H9 (cell line): Measurements from ENCODE around the gene TOR3A. TPM values are rescaled to one million over a fixed set of nuclear protein-coding genes. Genes with fewer than 3 reads are reported as not detected.

Experiments
- DNase-seq: peaks from one replicate; pipeline ENCODE4 v3.0.0-alpha.2; 2017
- H2AFZ ChIP-seq: one replicate; pipeline ENCODE4 v1.6.1; 2013; ENCODE audit warnings: mild to moderate bottlenecking, low read length, control low read depth, moderate library complexity
- H2AK5ac ChIP-seq: 2 replicates; pipeline ENCODE4 v1.6.1; 2013; ENCODE audit warnings: low read length, control low read depth, mixed read lengths; ENCODE audit not compliant: insufficient read length
- H2BK120ac ChIP-seq: one replicate; pipeline ENCODE4 v1.6.1; 2013; ENCODE audit warnings: low read depth, mild to moderate bottlenecking, low read length, control low read depth, inconsistent platforms; ENCODE audit not compliant: poor library complexity, severe bottlenecking
- H2BK12ac ChIP-seq: 2 replicates; pipeline ENCODE4 v1.6.1; 2013; ENCODE audit warnings: low read length, control low read depth, mixed read lengths, low read depth; ENCODE audit not compliant: insufficient read length
- H2BK15ac ChIP-seq: 2 replicates; pipeline ENCODE4 v1.6.1; 2013; ENCODE audit warnings: low read depth, low read length, control low read depth
- H2BK20ac ChIP-seq: one replicate; pipeline ENCODE4 v1.6.1; 2013; ENCODE audit warnings: low read depth, mild to moderate bottlenecking, low read length, control low read depth, inconsistent platforms; ENCODE audit not compliant: poor library complexity, severe bottlenecking
- H2BK5ac ChIP-seq: 2 replicates; pipeline ENCODE4 v1.6.1; 2013; ENCODE audit warnings: low read length, control low read depth, mixed read lengths; ENCODE audit not compliant: insufficient read length
- H3K14ac ChIP-seq: 2 replicates; pipeline ENCODE4 v1.6.1; 2013; ENCODE audit warnings: low read length, control low read depth; ENCODE audit not compliant: insufficient read depth
- H3K18ac ChIP-seq: 2 replicates; pipeline ENCODE4 v1.6.1; 2013; ENCODE audit warnings: low read depth, mild to moderate bottlenecking, mixed read lengths, low read length, control low read depth; ENCODE audit not compliant: insufficient read length
- H3K23ac ChIP-seq: 2 replicates; pipeline ENCODE4 v1.6.1; 2013; ENCODE audit warnings: low read length, control low read depth, mixed read lengths, low read depth; ENCODE audit not compliant: insufficient read length
- H3K23me2 ChIP-seq: 2 replicates; pipeline ENCODE4 v1.6.1; 2013; ENCODE audit warnings: low read depth, mild to moderate bottlenecking, mixed read lengths, low read length, control low read depth; ENCODE audit not compliant: insufficient read length, poor library complexity, severe bottlenecking
- H3K27ac ChIP-seq: 2 replicates; pipeline ENCODE4 v1.5.1; 2013; ENCODE audit warnings: low read length, control low read depth, mixed read lengths, low read depth; ENCODE audit not compliant: insufficient read length
- H3K27me3 ChIP-seq: 2 replicates; pipeline ENCODE4 v1.6.1; 2013; ENCODE audit warnings: low read length, control low read depth, inconsistent platforms; ENCODE audit not compliant: insufficient read depth
- H3K4ac ChIP-seq: 2 replicates; pipeline ENCODE4 v1.6.1; 2013; ENCODE audit warnings: low read depth, mild to moderate bottlenecking, control low read depth, inconsistent platforms, low read length, moderate library complexity
- H3K4me1 ChIP-seq: 2 replicates; pipeline ENCODE4 v1.6.1; 2013; ENCODE audit warnings: low read length, control low read depth, inconsistent platforms; ENCODE audit not compliant: insufficient read depth
- H3K4me2 ChIP-seq: 2 replicates; pipeline ENCODE4 v1.6.1; 2013; ENCODE audit warnings: low read length, control low read depth, mixed read lengths; ENCODE audit not compliant: insufficient read length, insufficient read depth
- H3K56ac ChIP-seq: 2 replicates; pipeline ENCODE4 v1.6.1; 2013; ENCODE audit warnings: low read depth, mild to moderate bottlenecking, mixed read lengths, low read length, control low read depth; ENCODE audit not compliant: insufficient read length
- H3K79me1 ChIP-seq: 2 replicates; pipeline ENCODE4 v1.6.1; 2013; ENCODE audit warnings: low read depth, mild to moderate bottlenecking, moderate library complexity, low read length, control low read depth, inconsistent platforms; ENCODE audit not compliant: insufficient read depth, poor library complexity, severe bottlenecking
- H3K79me2 ChIP-seq: 2 replicates; pipeline ENCODE4 v1.6.1; 2013; ENCODE audit warnings: low read length, control low read depth, inconsistent platforms; ENCODE audit not compliant: insufficient read depth
- H3K9ac ChIP-seq: 2 replicates; pipeline ENCODE4 v1.6.1; 2013; ENCODE audit warnings: low read length, control low read depth, mixed read lengths; ENCODE audit not compliant: insufficient read length; ENCODE audit errors: extremely low read depth
- H3K9me3 ChIP-seq: one replicate; pipeline ENCODE4 v1.6.1; 2013; ENCODE audit warnings: low read depth, low read length, inconsistent platforms; ENCODE audit not compliant: control insufficient read depth
- H3T11ph ChIP-seq: one replicate; pipeline ENCODE4 v1.6.1; 2013; ENCODE audit warnings: mild to moderate bottlenecking, low read length, control low read depth, inconsistent platforms
- H4K20me1 ChIP-seq: one replicate; pipeline ENCODE4 v1.6.1; 2013; ENCODE audit not compliant: control insufficient read depth, insufficient read length, insufficient read depth
- H4K5ac ChIP-seq: 2 replicates; pipeline ENCODE4 v1.6.1; 2013; ENCODE audit warnings: low read depth, mild to moderate bottlenecking, mixed read lengths, low read length, control low read depth; ENCODE audit not compliant: insufficient read length
- H4K8ac ChIP-seq: replicated peaks from 2 replicates; pipeline ENCODE4 v1.6.1; 2013; ENCODE audit warnings: low read length, control low read depth, mixed read lengths, low read depth; ENCODE audit not compliant: insufficient read length
- H4K91ac ChIP-seq: 2 replicates; pipeline ENCODE4 v1.6.1; 2013; ENCODE audit warnings: low read depth, mild to moderate bottlenecking, moderate library complexity, mixed read lengths, low read length, control low read depth; ENCODE audit not compliant: insufficient read length
- H3K27ac Mint-ChIP-seq, 3 experiments: 2 replicates in 2 of 3; 3 replicates in 1 of 3; pipeline ENCODE4 v1.8.0; 2020 to 2021; ENCODE audit warnings: mixed read lengths in 3 of 3, mild to moderate bottlenecking in 1 of 3, moderate library complexity in 1 of 3
- H3K27me3 Mint-ChIP-seq: 2 replicates; pipeline ENCODE4 v1.8.0; 2021; ENCODE audit warnings: low read depth, mild to moderate bottlenecking, moderate library complexity, mixed read lengths
- H3K36me3 Mint-ChIP-seq, 3 experiments: 2 replicates in 2 of 3; 3 replicates in 1 of 3; pipeline ENCODE4 v1.8.0; 2020 to 2021; ENCODE audit warnings: low read depth in 3 of 3, mixed read lengths in 3 of 3; ENCODE audit not compliant: insufficient read depth in 1 of 3
- H3K4me1 Mint-ChIP-seq, 2 experiments: 2 replicates each; pipeline ENCODE4 v1.8.0; 2020; ENCODE audit warnings: mixed read lengths in 2 of 2
- H3K4me3 Mint-ChIP-seq, 2 experiments: 2 replicates in 1 of 2; 3 replicates in 1 of 2; pipeline ENCODE4 v1.8.0; 2020 to 2021; ENCODE audit warnings: mild to moderate bottlenecking in 2 of 2, mixed read lengths in 2 of 2, moderate library complexity in 1 of 2
- H3K9me3 Mint-ChIP-seq, 2 experiments: 2 replicates in 1 of 2; 3 replicates in 1 of 2; pipeline ENCODE4 v1.8.0; 2020; ENCODE audit warnings: mild to moderate bottlenecking in 2 of 2, mixed read lengths in 2 of 2, moderate library complexity in 1 of 2
- CTCF ChIP-seq: fragments of 200-600 bp; sonication (generic); conservative IDR thresholded peaks from 3 replicates; pipeline ENCODE4 v1.8.0; 2021; ENCODE audit warnings: antibody characterized with exemption, mild to moderate bottlenecking
- WGBS: extraction: QIAGEN DNeasy Blood & Tissue Kit; methylation state at CpG from one replicate; pipeline ENCODE4 v1.1.7; 2013; ENCODE audit warnings: missing lambda C conversion rate, low lambda C conversion rate, mixed read lengths; ENCODE audit not compliant: insufficient read length; ENCODE audit errors: extremely low coverage; 5-methylcytosine and 5-hydroxymethylcytosine counted together
- total RNA-seq: library from RNA; stranded (reverse); gene quantifications from 2 replicates; pipeline ENCODE4 v1.2.1, GENCODE V29; 2021

TOR3A gene
- total RNA-seq, 1 experiment from 2014 or later = 27.3 TPM

- Histone ChIP-seq H3K4me1 (no peaks in the 10 kb centered on the region; the same call in 1 of the 2 replicates), H3K23ac (no peak overlapping the region), H2BK15ac (no peak overlapping the region), H2BK12ac (no peak overlapping the region), H3K18ac (no peak overlapping the region), H4K5ac (no peak overlapping the region), H3K4me2 (no peak overlapping the region), H3K9me3 (no peaks in the 10 kb centered on the region), H4K20me1 (no peaks in the 10 kb centered on the region), H3K23me2 (no peaks in the 10 kb centered on the region), H3K79me2 (no peaks in the 10 kb centered on the region; the same call in 1 of the 2 replicates), H3T11ph (no peak overlapping the region), H3K56ac (no peak overlapping the region), H3K79me1 (peaks cover 4% of the 10 kb centered on the region), H2AK5ac (no peak overlapping the region), H2BK20ac (no peak overlapping the region), H3K27ac (no peak overlapping the region), H3K9ac (no peak overlapping the region), H2BK5ac (no peak overlapping the region), H4K8ac (no peak overlapping the region), H2AFZ (no peak overlapping the region), H3K14ac (no peak overlapping the region), H3K4ac (no peak overlapping the region), H2BK120ac (no peak overlapping the region), H4K91ac (no peak overlapping the region), H3K27me3 (no peaks in the 10 kb centered on the region)
- H3K36me3 Mint-ChIP-seq = peaks cover 13 to 20% (median 16%) of the 10 kb centered on the region in 3 experiments
- no peaks in the 10 kb centered on the region for H3K27me3 Mint-ChIP-seq
- TF ChIP-seq CTCF = no peak
- no CpG with 5 or more reads among the region's 1 CpG for WGBS
- H3K4me1 Mint-ChIP-seq = peaks cover 6 to 15% of the 10 kb centered on the region in 2 experiments
- no peak for DNase-seq
- H3K9me3 Mint-ChIP-seq = peaks cover 10 to 16% of the 10 kb centered on the region in 2 experiments
- no peak overlapping the region for H3K4me3 Mint-ChIP-seq
- no peak overlapping the region for H3K27ac Mint-ChIP-seq
Measured at GRCh38 chr1:179144626-179145025, 62.8 kb downstream of the TOR3A start.
